Activated T-cell treated with anti-CD3 and anti-CD28 coated beads, Interleukin-2, amount 50 U/mL, for 24 hours (primary cell): Measurements from ENCODE around the gene OTX2.

Experiments
- DNase-seq: peaks from one replicate; pipeline ENCODE4 v3.0.0-alpha.2; 2020
- H3K27ac Mint-ChIP-seq: 2 replicates; pipeline ENCODE4 v1.8.0; 2020; ENCODE audit warnings: mild to moderate bottlenecking, mixed read lengths
- H3K27me3 Mint-ChIP-seq: 2 replicates; pipeline ENCODE4 v1.8.0; 2020; ENCODE audit warnings: mixed read lengths
- H3K36me3 Mint-ChIP-seq: 2 replicates; pipeline ENCODE4 v1.8.0; 2020; ENCODE audit warnings: low read depth, mixed read lengths
- H3K4me1 Mint-ChIP-seq: 2 replicates; pipeline ENCODE4 v1.8.0; 2020; ENCODE audit warnings: low read depth, mixed read lengths
- H3K4me3 Mint-ChIP-seq: 2 replicates; pipeline ENCODE4 v1.8.0; 2020; ENCODE audit warnings: mild to moderate bottlenecking, moderate library complexity, mixed read lengths
- H3K9me3 Mint-ChIP-seq: 2 replicates; pipeline ENCODE4 v1.8.0; 2020; ENCODE audit warnings: mixed read lengths

The OTX2 gene

DNA sequence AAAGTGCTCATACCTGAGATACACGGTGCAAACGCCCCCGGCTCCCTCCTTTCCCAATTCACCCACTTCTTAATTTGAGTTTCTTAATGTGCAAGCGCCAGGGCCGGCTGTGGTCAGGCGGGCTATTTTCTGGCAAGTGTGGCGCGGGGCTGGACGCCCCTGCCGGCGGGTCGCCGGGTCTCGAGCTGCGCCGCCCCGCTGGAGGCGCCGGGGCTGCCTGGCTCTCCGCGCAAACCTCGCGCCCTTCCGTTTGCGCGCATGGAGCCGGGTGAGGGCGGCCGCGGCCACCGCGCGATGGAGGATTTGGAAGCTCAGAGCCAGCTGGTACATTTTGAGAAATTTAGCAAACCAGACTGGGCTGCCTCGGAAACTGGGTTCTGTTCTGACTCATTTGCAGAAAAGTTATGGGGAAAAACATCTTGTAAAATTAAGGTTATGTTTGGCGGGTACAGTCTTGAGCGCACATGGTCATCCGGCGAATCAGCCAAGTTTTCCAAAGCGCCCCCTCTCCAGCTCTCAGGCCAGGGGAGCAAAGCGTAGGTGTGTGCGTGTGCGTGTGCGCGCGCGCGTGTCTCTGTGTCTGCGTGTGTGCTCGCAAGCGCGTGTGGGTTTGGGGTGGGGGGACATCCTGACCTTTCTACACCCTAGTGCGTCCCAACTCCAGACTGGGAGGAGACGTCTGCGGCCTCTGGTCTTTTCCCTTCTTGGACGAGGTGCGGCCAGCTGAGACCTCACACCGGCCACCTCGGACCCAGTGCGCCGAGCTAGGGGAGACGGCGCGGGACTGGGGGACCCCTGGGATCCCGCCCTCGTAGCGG lies 6.5 kb upstream of the OTX2 start:
- no peak for DNase-seq
- no peaks in the 10 kb centered on the region for H3K9me3 Mint-ChIP-seq

GRCh38 chr14:56815745-56816144 lies 5.5 kb upstream of the OTX2 start:
- no peak overlapping the region for H3K27ac Mint-ChIP-seq

More for the DNA sequence above, 6.5 kb upstream of the OTX2 start:
- peaks cover 82% of the 10 kb centered on the region for H3K27me3 Mint-ChIP-seq
- peaks cover 4% of the 10 kb centered on the region for H3K4me1 Mint-ChIP-seq
- H3K36me3 Mint-ChIP-seq: no peaks in the 10 kb centered on the region
- no peak overlapping the region for H3K27ac Mint-ChIP-seq
- no peak overlapping the region for H3K4me3 Mint-ChIP-seq

GRCh38 chr14:56814969-56815700 lies 4.9 kb upstream of the OTX2 start:
- Mint-ChIP-seq H3K4me3 (no peak overlapping the region), H3K27ac (no peak overlapping the region), H3K36me3 (no peaks in the 10 kb centered on the region), H3K27me3 (peaks cover 87% of the 10 kb centered on the region), H3K4me1 (peaks cover 10% of the 10 kb centered on the region), H3K9me3 (no peaks in the 10 kb centered on the region)
- DNase-seq: no peak

More at GRCh38 chr14:56815745-56816144, 5.5 kb upstream of the OTX2 start:
- Mint-ChIP-seq H3K36me3 (no peaks in the 10 kb centered on the region), H3K27me3 (peaks cover 85% of the 10 kb centered on the region), H3K4me1 (peaks cover 9% of the 10 kb centered on the region), H3K9me3 (no peaks in the 10 kb centered on the region), H3K4me3 (no peak overlapping the region)
- no peak for DNase-seq

DNA sequence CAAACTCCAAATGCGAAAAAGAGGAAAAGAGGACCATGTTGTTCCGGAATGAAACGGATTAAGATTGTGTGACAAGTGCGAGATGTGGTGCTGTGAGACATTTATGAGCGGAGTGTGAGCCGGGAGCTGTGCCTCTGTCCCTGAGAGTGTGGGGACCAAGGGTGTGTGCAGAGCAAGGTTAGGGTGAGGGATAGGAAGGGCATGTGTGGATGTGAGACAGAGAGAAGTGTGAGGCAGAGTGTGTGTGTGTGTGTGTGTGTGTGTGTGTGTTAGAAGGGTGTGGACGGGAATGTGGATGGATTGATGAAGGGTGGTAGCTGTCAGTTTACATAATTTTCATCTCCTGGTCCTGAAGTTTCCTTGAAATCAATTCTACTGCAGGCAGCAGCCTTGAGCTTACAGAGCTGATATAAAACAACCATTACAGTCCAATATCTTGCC lies 4.3 kb upstream of the OTX2 start:
- DNase-seq: no peak
- Mint-ChIP-seq H3K9me3 (no peaks in the 10 kb centered on the region), H3K4me1 (peaks cover 15% of the 10 kb centered on the region), H3K4me3 (no peak overlapping the region), H3K27me3 (peaks cover 90% of the 10 kb centered on the region), H3K36me3 (no peaks in the 10 kb centered on the region), H3K27ac (no peak overlapping the region)

- Mint-ChIP-seq H3K36me3 (no peaks in the 10 kb centered on the region), H3K4me3 (no peak overlapping the region), H3K27me3 (peaks cover 88% of the 10 kb centered on the region), H3K9me3 (no peaks in the 10 kb centered on the region), H3K27ac (no peak overlapping the region), H3K4me1 (peaks cover 22% of the 10 kb centered on the region)
- DNase-seq: no peak
Measured at GRCh38 chr14:56813143-56813551, 2.9 kb upstream of the OTX2 start.

DNA sequence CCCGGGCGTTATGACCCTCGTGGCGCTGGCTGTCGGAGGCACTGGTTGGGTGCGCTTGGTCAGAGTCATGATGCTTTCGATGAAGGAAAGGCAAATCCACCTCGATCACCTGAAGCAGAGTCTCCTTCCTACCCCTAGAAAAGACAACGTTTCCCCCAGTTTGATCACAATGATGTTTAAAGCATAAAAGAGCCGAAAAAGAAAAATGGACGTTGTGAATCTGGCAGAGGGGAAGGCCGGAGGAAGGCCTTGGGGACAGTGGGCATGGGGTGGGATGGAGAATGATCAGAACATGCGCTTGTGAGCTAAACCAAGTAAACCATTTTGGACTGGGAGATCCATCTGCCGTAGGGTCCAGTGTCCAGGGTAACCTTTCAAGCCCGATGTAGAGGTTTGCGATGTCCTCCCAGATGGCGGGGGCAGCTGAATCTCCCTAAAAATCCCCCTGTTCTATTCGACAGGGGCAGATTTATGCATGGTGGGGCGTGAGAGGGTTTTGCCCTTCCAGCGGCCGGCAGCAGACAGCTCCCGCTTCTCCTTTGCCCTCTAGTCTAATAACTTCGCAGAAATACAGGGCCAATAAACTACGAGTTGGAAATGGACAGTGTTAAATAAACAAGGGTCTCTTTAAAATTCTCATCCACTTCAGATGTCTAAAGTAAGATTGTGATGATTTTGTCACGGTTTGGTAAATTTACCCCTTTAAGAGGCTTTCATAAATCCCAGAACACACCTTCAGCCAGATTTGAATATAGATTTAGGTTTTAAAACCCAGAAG lies 2.3 kb upstream of the OTX2 start:
- DNase-seq: no peak
- Mint-ChIP-seq H3K9me3 (no peaks in the 10 kb centered on the region), H3K36me3 (no peaks in the 10 kb centered on the region), H3K4me3 (no peak overlapping the region), H3K4me1 (peaks cover 25% of the 10 kb centered on the region), H3K27me3 (peaks cover 87% of the 10 kb centered on the region), H3K27ac (no peak overlapping the region)

DNA sequence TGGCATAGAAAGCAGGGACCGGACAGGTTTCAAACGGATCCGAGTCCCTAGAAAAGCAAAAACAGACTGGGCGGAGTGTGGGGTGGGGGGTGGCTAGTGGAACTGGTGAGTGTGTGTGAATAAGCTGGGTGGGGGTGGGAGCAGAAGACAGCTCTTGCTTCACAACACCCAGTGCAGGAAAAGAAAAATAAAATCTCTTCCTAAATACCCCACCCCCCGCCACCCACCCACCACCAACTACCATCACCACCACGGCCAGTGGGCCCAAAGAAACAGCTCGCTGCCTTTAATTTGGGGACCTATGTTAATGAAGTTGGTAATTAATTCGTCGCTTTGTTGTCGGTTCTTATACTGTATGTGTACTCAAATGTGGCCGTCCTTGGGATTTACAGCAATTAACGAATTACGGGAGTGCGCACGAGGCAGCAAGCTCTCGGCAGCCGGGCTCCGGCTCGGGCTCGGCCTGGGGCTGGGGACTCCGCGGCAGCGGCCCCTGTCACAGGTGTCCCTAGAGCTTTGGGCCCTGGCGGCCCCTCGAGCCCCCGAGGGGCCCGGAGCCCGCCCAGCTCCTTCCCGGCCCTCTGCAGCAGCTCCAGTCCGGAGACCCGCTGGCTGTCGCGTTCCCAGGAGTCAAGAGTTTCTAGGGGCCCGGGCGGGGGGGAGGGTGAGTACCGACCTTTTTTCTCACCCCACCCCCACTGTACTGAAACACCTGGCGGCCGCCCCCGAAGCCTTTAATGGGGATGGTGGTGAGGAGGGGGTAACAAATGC lies 1.5 kb upstream of the OTX2 start:
- no peak for DNase-seq

GRCh38 chr14:56810836-56811592 lies 735 bp upstream of the OTX2 start:
- Mint-ChIP-seq H3K27ac (peak overlapping the region; percentile 29), H3K36me3 (no peaks in the 10 kb centered on the region), H3K9me3 (peaks cover under 1% of the 10 kb centered on the region), H3K27me3 (peaks cover 91% of the 10 kb centered on the region), H3K4me3 (no peak overlapping the region), H3K4me1 (peaks cover 33% of the 10 kb centered on the region)
- no peak for DNase-seq

More for the DNA sequence above, 1.5 kb upstream of the OTX2 start:
- no peak overlapping the region for H3K4me3 Mint-ChIP-seq
- H3K9me3 Mint-ChIP-seq: no peaks in the 10 kb centered on the region
- H3K27me3 Mint-ChIP-seq: peaks cover 89% of the 10 kb centered on the region
- H3K27ac Mint-ChIP-seq: no peak overlapping the region
- peaks cover 29% of the 10 kb centered on the region for H3K4me1 Mint-ChIP-seq
- no peaks in the 10 kb centered on the region for H3K36me3 Mint-ChIP-seq

DNA sequence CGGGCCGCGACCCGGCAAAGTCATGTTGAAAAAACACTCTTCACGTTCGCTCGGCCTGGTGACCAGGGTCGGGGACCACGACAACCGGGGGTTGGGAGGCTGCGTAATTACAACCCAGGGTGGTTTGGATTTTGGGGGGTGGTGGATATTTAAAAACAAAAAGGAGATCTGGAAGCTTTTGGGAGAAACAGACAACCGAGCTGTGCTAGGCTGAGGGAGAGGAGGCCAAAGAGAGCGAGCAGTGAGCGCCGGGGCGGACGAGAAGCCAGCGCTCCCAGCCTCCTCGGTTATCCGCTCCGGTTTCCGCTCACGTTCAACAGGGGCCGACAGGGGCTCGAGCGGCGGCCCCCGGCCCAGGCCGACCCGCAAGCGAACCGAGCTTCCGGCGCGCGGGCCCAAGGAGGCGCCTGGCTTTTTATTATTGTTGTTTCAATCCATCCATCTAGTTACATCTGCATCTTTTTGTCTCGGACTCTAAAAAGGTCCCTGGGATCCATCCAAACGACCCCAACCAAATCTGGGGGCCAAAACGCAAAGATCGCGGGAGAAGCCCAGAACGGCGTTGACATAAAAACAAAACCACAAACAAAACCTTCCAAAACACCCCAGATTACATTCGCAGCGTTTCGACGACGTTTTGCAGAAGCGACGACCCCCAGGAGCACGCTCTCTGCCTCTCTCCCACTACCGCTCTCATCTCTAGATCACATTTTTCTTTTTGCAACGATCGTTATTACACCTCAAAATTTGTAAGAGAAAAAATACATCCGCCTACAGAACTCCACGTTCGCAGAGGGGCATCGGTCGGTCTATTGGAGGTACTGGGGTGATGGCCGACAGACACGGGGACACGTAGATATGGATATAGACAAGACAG lies 771 bp downstream of the OTX2 start:
- Mint-ChIP-seq H3K27ac (peak overlapping the region; percentile 66), H3K4me3 (no peak overlapping the region), H3K36me3 (no peaks in the 10 kb centered on the region), H3K9me3 (peaks cover 3% of the 10 kb centered on the region), H3K27me3 (peaks cover 90% of the 10 kb centered on the region), H3K4me1 (peaks cover 36% of the 10 kb centered on the region)
- DNase-seq: no peak

GRCh38 chr14:56808383-56809269 lies 1.7 kb downstream of the OTX2 start:
- H3K9me3 Mint-ChIP-seq: peaks cover 3% of the 10 kb centered on the region
- peaks cover 36% of the 10 kb centered on the region for H3K4me1 Mint-ChIP-seq
- no peaks in the 10 kb centered on the region for H3K36me3 Mint-ChIP-seq
- peak overlapping the region; percentile 25 for H3K4me3 Mint-ChIP-seq
- H3K27ac Mint-ChIP-seq: peak overlapping the region; percentile 23
- H3K27me3 Mint-ChIP-seq: peaks cover 90% of the 10 kb centered on the region
- DNase-seq: no peak

- H3K27ac Mint-ChIP-seq: peak overlapping the region; percentile 23
- peaks cover 3% of the 10 kb centered on the region for H3K9me3 Mint-ChIP-seq
- no peaks in the 10 kb centered on the region for H3K36me3 Mint-ChIP-seq
- no peak for DNase-seq
- H3K4me1 Mint-ChIP-seq: peaks cover 36% of the 10 kb centered on the region
- peak overlapping the region; percentile 25 for H3K4me3 Mint-ChIP-seq
- H3K27me3 Mint-ChIP-seq: peaks cover 90% of the 10 kb centered on the region
Measured at GRCh38 chr14:56808110-56808382, 2.2 kb downstream of the OTX2 start.

- H3K4me1 Mint-ChIP-seq: peaks cover 36% of the 10 kb centered on the region
- peak overlapping the region; percentile 7 for H3K27ac Mint-ChIP-seq
- DNase-seq: no peak
- peaks cover 90% of the 10 kb centered on the region for H3K27me3 Mint-ChIP-seq
- H3K9me3 Mint-ChIP-seq: peaks cover 3% of the 10 kb centered on the region
- H3K36me3 Mint-ChIP-seq: no peaks in the 10 kb centered on the region
- H3K4me3 Mint-ChIP-seq: no peak overlapping the region
Measured at GRCh38 chr14:56807386-56808109, 2.7 kb downstream of the OTX2 start.
